ENCODE results near the gene SKI.
"Not testable (repeated sequence)": the region's sequence is repeated elsewhere in the genome, so short reads cannot be mapped to it uniquely, and the experiment has no call there.

- not testable (repeated sequence) for TF ChIP-seq CTCF, POLR2A (IDR thresholded peaks at IDR 0.05)
Observed at GRCh38 chr1:2261476-2262395, 33.6 kb downstream of the SKI start.
